ENCODE measurements around the gene FGFR3.
A peak's percentile ranks its signal among the peaks of the same experiment; 100 is the strongest.

The FGFR3 gene

DNA sequence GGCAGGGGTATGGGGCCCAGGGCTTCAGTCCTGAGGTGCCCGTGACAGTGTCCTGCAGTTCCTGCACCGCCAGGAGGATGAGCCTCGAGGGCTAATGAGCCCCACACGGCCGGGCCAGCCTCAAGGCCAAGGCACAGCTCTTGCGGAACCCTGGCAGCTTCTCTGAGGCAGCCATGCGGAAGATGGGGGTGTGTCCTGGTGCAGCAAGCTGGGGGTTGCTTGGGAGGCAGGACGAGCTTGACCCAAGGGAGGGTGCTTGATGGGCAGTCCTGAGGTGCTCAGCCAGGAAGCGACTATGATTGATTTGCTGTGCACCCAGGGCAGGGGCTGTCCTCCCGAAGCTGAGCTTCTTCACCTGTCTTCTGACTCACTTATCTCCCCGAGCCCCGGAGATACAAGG lies 9.1 kb upstream of the FGFR3 start:
- no peak overlapping the region for H3K23ac ChIP-seq (ENCODE audit: low read length in 2 of 2)
- H4K91ac ChIP-seq (ENCODE audit: low read length), result no peak overlapping the region
- no peak overlapping the region for H3K4ac ChIP-seq (ENCODE audit: low read depth in 1 of 2, low read length in 2 of 2)
- no peak overlapping the region for H2BK5ac ChIP-seq (ENCODE audit: low read depth, low read length, poor library complexity, severe bottlenecking)
- WGBS, result 79% methylated on average over 10 of the region's 12 CpGs
- H2AFZ ChIP-seq (ENCODE audit: low read depth, low read length), result no peak overlapping the region
- no peak overlapping the region for H3K9ac ChIP-seq (ENCODE audit: low read length)
- H3K9me3 ChIP-seq (ENCODE audit: control insufficient read depth, low read length), result no peaks in the 10 kb centered on the region
- peaks cover 28% of the 10 kb centered on the region for H3K4me1 ChIP-seq (ENCODE audit: control insufficient read depth, insufficient read depth, low read depth, low read length)
- no peak overlapping the region for H2BK120ac ChIP-seq (ENCODE audit: low read depth, low read length)
- H2BK15ac ChIP-seq (ENCODE audit: low read depth, poor library complexity, severe bottlenecking), result no peak overlapping the region
- H3K18ac ChIP-seq (ENCODE audit: low read depth in 1 of 2, low read length in 2 of 2), result no peak overlapping the region
- no peak overlapping the region for H2BK12ac ChIP-seq (ENCODE audit: low read length in 2 of 2)
- no peak overlapping the region for H4K8ac ChIP-seq (ENCODE audit: low read length)
- no peak overlapping the region for H3K27ac ChIP-seq (ENCODE audit: low read length, poor library complexity, severe bottlenecking)
- H3K14ac ChIP-seq (ENCODE audit: low read length in 2 of 2), result no peak overlapping the region
- H3K79me1 ChIP-seq (replicated peaks; ENCODE audit: low read length, poor library complexity, severe bottlenecking), result no peaks in the 10 kb centered on the region
- DNase-seq, result no peak
- H3K36me3 ChIP-seq (ENCODE audit: control insufficient read depth in 1 of 2, insufficient read depth in 2 of 2, low read depth in 1 of 2, low read length in 2 of 2), result no peaks in the 10 kb centered on the region
- H3K27me3 ChIP-seq (ENCODE audit: control insufficient read depth in 1 of 2, insufficient read depth in 1 of 2, low read length in 2 of 2), result peaks cover 8 to 29% of the 10 kb centered on the region in 2 experiments
- H3K4me3 ChIP-seq (ENCODE audit: insufficient read depth in 1 of 2, low read depth in 1 of 2, low read length in 2 of 2), result no peak overlapping the region
- H2AK5ac ChIP-seq (ENCODE audit: low read length, severe bottlenecking), result no peak overlapping the region
- H3K4me2 ChIP-seq (ENCODE audit: low read length, poor library complexity, severe bottlenecking), result no peak overlapping the region

DNA sequence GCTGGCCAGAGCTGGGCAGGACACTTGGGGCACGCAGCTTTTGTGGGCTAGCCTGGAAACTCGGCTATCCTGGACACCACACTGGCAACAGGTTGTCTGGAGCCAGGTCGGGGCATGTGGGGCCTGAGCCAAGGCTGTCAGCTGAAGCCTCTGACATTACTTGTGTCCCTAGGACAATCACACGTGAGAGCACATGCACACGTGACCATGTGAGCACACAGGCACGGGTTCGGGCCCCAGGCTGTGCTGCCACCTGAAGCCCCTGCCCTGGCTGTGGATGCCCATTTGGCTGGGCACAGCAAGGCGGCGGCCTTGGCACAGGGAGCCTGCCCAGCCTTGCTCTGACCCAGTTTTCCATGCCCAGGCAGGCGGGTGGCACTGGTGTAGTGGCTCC lies 8.7 kb upstream of the FGFR3 start:
- H2BK12ac ChIP-seq (ENCODE audit: low read length in 2 of 2), result no peak overlapping the region
- no peaks in the 10 kb centered on the region for H3K79me1 ChIP-seq (replicated peaks; ENCODE audit: low read length, poor library complexity, severe bottlenecking)
- H2AK5ac ChIP-seq (ENCODE audit: low read length, severe bottlenecking), result no peak overlapping the region
- no peak overlapping the region for H3K27ac ChIP-seq (ENCODE audit: low read length, poor library complexity, severe bottlenecking)
- no peak overlapping the region for H2BK120ac ChIP-seq (ENCODE audit: low read depth, low read length)
- WGBS, result 88% methylated on average over 10 of the region's 10 CpGs
- no peak overlapping the region for H2BK15ac ChIP-seq (ENCODE audit: low read depth, poor library complexity, severe bottlenecking)
- H4K8ac ChIP-seq (ENCODE audit: low read length), result no peak overlapping the region
- H3K36me3 ChIP-seq (ENCODE audit: control insufficient read depth in 1 of 2, insufficient read depth in 2 of 2, low read depth in 1 of 2, low read length in 2 of 2), result no peaks in the 10 kb centered on the region
- no peak overlapping the region for H2AFZ ChIP-seq (ENCODE audit: low read depth, low read length)
- H3K4me2 ChIP-seq (ENCODE audit: low read length, poor library complexity, severe bottlenecking), result no peak overlapping the region
- H3K23ac ChIP-seq (ENCODE audit: low read length in 2 of 2), result no peak overlapping the region
- no peak overlapping the region for H3K4me3 ChIP-seq (ENCODE audit: insufficient read depth in 1 of 2, low read depth in 1 of 2, low read length in 2 of 2)
- no peak overlapping the region for H4K91ac ChIP-seq (ENCODE audit: low read length)
- no peak overlapping the region for H3K4ac ChIP-seq (ENCODE audit: low read depth in 1 of 2, low read length in 2 of 2)
- peaks cover 12 to 33% of the 10 kb centered on the region in 2 experiments for H3K27me3 ChIP-seq (ENCODE audit: control insufficient read depth in 1 of 2, insufficient read depth in 1 of 2, low read length in 2 of 2)
- no peak overlapping the region for H3K18ac ChIP-seq (ENCODE audit: low read depth in 1 of 2, low read length in 2 of 2)
- no peak overlapping the region for H2BK5ac ChIP-seq (ENCODE audit: low read depth, low read length, poor library complexity, severe bottlenecking)
- no peaks in the 10 kb centered on the region for H3K9me3 ChIP-seq (ENCODE audit: control insufficient read depth, low read length)
- peaks cover 24% of the 10 kb centered on the region for H3K4me1 ChIP-seq (ENCODE audit: control insufficient read depth, insufficient read depth, low read depth, low read length)
- H3K14ac ChIP-seq (ENCODE audit: low read length in 2 of 2), result no peak overlapping the region
- H3K9ac ChIP-seq (ENCODE audit: low read length), result no peak overlapping the region
- DNase-seq, result no peak

DNA sequence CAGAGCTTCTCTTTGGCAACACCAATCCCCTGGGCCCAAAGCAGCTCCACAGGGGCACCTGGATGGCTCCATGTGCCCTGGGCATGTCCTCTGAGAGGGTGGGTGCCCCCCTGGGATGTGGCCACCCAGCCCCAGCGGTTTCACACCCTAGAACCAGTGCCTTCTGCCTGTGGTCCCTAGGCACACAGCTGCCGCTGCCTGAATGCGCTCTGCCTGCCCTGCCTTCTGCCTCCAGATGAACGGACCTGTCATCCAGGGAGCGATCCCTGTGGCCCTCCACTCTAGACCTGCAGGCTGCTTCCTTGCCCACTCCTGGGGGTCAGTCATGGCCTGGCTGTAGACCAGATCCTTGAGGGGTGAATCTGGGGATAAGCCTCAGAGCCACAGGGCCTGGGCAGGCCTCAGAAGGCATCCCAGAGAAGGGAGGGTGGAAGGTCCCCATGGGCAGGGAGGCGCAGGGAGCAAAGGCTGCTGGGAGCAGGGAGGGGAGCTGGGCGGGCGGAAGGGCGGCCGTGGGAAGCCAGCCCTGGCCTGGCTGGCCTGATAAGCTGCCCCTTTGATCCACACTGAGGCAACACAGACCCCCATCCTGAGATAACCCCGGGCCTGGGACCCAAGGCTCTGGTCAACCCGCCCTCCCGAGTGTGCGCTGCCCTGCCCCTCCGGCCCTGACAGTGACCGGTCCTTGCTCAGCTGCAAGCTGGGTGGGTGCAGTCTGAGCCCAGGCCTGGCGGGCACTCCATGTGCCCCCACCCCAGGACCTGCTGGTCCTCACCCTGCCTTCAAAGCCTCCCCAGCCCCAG lies 8.1 kb upstream of the FGFR3 start:
- Histone ChIP-seq H2BK5ac (ENCODE audit: low read depth, low read length, poor library complexity, severe bottlenecking) (no peak overlapping the region), H2AK5ac (ENCODE audit: low read length, severe bottlenecking) (no peak overlapping the region), H3K23ac (ENCODE audit: low read length in 2 of 2) (no peak overlapping the region), H3K14ac (ENCODE audit: low read length in 2 of 2) (no peak overlapping the region), H3K18ac (ENCODE audit: low read depth in 1 of 2, low read length in 2 of 2) (no peak overlapping the region), H4K8ac (ENCODE audit: low read length) (peak overlapping the region; percentile 62), H3K4me2 (ENCODE audit: low read length, poor library complexity, severe bottlenecking) (no peak overlapping the region), H2AFZ (ENCODE audit: low read depth, low read length) (no peak overlapping the region), H4K91ac (ENCODE audit: low read length) (peak overlapping the region; percentile 5), H3K79me1 (replicated peaks; ENCODE audit: low read length, poor library complexity, severe bottlenecking) (no peaks in the 10 kb centered on the region), H3K27ac (ENCODE audit: low read length, poor library complexity, severe bottlenecking) (no peak overlapping the region), H3K27me3 (ENCODE audit: control insufficient read depth in 1 of 2, insufficient read depth in 1 of 2, low read length in 2 of 2) (peaks cover 12 to 35% of the 10 kb centered on the region in 2 experiments), H3K36me3 (ENCODE audit: control insufficient read depth in 1 of 2, insufficient read depth in 2 of 2, low read depth in 1 of 2, low read length in 2 of 2) (no peaks in the 10 kb centered on the region), H3K4ac (ENCODE audit: low read depth in 1 of 2, low read length in 2 of 2) (no peak overlapping the region), H3K9me3 (ENCODE audit: control insufficient read depth, low read length) (no peaks in the 10 kb centered on the region), H2BK120ac (ENCODE audit: low read depth, low read length) (no peak overlapping the region), H3K4me1 (ENCODE audit: control insufficient read depth, insufficient read depth, low read depth, low read length) (peaks cover 22% of the 10 kb centered on the region), H3K4me3 (ENCODE audit: insufficient read depth in 1 of 2, low read depth in 1 of 2, low read length in 2 of 2) (no peak overlapping the region), H2BK15ac (ENCODE audit: low read depth, poor library complexity, severe bottlenecking) (no peak overlapping the region), H3K9ac (ENCODE audit: low read length) (no peak overlapping the region), H2BK12ac (ENCODE audit: low read length in 2 of 2) (no peak overlapping the region)
- no peak for DNase-seq
- 61% methylated on average over 12 of the region's 17 CpGs for WGBS

DNA sequence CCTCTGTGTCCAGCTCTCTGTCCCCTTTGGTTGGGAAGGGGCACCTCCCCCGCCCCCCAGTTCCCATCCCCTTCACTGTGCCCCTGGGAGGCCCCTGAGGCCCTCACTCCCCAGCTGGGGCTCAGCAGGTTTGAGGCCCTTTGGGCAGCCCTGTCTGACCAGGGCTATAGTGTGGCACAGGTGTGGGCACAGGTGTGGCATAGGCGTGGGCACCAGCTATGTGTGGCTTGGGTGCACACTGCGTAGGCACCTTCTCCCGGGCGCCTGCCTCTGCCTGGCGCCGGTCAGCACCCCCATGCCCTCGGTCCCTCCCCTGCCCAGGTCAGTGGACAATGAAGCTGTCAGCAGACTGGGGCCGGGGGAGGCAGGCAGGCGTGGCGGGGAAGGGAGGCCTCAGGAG lies 7.5 kb upstream of the FGFR3 start:
- H3K14ac ChIP-seq (ENCODE audit: low read length in 2 of 2), result no peak overlapping the region
- H2AK5ac ChIP-seq (ENCODE audit: low read length, severe bottlenecking), result no peak overlapping the region
- 92% methylated on average over 11 of the region's 11 CpGs for WGBS
- no peak overlapping the region for H3K18ac ChIP-seq (ENCODE audit: low read depth in 1 of 2, low read length in 2 of 2)
- no peak overlapping the region for H2AFZ ChIP-seq (ENCODE audit: low read depth, low read length)
- peaks cover 16 to 41% of the 10 kb centered on the region in 2 experiments for H3K27me3 ChIP-seq (ENCODE audit: control insufficient read depth in 1 of 2, insufficient read depth in 1 of 2, low read length in 2 of 2)
- no peak overlapping the region for H2BK15ac ChIP-seq (ENCODE audit: low read depth, poor library complexity, severe bottlenecking)
- H2BK120ac ChIP-seq (ENCODE audit: low read depth, low read length), result no peak overlapping the region
- no peak for DNase-seq
- H4K91ac ChIP-seq (ENCODE audit: low read length), result no peak overlapping the region
- no peak overlapping the region for H3K23ac ChIP-seq (ENCODE audit: low read length in 2 of 2)
- no peak overlapping the region for H3K9ac ChIP-seq (ENCODE audit: low read length)
- no peak overlapping the region for H4K8ac ChIP-seq (ENCODE audit: low read length)
- no peaks in the 10 kb centered on the region for H3K36me3 ChIP-seq (ENCODE audit: control insufficient read depth in 1 of 2, insufficient read depth in 2 of 2, low read depth in 1 of 2, low read length in 2 of 2)
- H2BK5ac ChIP-seq (ENCODE audit: low read depth, low read length, poor library complexity, severe bottlenecking), result no peak overlapping the region
- H3K4ac ChIP-seq (ENCODE audit: low read depth in 1 of 2, low read length in 2 of 2), result no peak overlapping the region
- H3K4me2 ChIP-seq (ENCODE audit: low read length, poor library complexity, severe bottlenecking), result no peak overlapping the region
- no peaks in the 10 kb centered on the region for H3K79me1 ChIP-seq (replicated peaks; ENCODE audit: low read length, poor library complexity, severe bottlenecking)
- no peak overlapping the region for H2BK12ac ChIP-seq (ENCODE audit: low read length in 2 of 2)
- no peak overlapping the region for H3K4me3 ChIP-seq (ENCODE audit: insufficient read depth in 1 of 2, low read depth in 1 of 2, low read length in 2 of 2)
- H3K27ac ChIP-seq (ENCODE audit: low read length, poor library complexity, severe bottlenecking), result no peak overlapping the region
- peaks cover 22% of the 10 kb centered on the region for H3K4me1 ChIP-seq (ENCODE audit: control insufficient read depth, insufficient read depth, low read depth, low read length)
- H3K9me3 ChIP-seq (ENCODE audit: control insufficient read depth, low read length), result no peaks in the 10 kb centered on the region
